HG03175 (cell line): Measurements from ENCODE around the gene PCBD1.
"Not testable (repeated sequence)": the region's sequence is repeated elsewhere in the genome, so short reads cannot be mapped to it uniquely, and the experiment has no call there.

Experiments
- ATAC-seq: cut with Tn5 transposase; IDR thresholded peaks from one replicate; pipeline ENCODE4 v1.9.1; 2021; ENCODE audit warnings: mild to moderate bottlenecking, moderate library complexity; ENCODE audit not compliant: unreplicated experiment

The PCBD1 gene

DNA sequence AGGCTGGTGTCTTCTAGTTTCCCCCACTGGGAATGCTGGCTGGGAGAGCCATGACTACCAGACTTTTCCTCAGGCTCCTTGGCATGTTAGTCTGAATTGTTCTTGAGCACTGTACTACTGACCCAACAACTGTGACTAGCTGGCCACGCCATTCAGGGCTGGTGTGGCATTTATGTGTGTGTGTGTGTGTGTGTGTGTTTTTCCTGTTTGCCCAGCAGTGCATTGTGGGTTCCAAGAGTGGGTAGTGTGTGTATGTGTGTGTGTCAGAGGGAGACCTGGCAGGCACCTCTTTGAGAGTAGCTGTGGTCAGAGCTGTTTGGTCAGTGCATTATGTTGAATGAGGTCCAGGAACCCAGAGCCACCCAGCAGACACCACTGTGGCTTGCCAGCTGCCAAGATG lies 9.2 kb downstream of the PCBD1 start:
- no peak for ATAC-seq

DNA sequence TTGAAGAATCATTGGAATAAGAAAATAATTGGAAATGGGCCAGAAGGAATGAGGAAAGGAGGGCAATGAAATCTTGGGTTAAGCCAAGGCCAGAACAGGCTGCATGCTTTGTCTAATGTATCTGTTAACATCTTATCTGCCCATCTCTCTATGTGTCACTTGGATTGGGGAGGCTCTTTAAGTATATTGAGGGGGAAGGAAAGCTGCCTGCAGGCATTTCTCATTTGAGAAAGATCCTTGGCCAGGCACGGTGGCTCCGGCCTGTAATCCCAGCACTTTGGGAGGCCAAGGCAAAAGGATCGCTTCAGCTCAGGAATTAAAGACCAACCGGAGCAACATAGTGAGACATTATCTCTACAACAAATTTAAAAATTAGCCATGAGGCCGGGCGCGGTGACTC lies 14.3 kb downstream of the PCBD1 start:
- ATAC-seq, result no peak

DNA sequence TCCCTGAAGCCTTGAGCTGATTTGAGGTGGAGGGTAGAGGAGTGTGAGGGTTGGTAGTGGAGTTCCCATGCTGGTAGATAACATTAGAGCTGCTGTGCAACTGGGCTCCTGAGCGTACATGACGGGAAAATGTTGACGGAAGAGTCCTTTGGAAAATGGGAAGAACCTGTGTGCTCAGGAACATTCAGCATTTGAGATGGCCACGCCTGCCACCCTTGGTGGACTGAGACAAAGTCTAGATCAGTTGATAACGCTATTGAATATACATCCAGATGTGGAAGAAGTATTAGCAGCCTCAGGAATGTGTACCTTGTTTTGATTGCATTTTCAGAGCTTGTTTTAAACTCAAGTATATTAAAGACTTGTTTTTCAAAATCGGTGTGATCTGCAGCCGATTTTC lies 16.1 kb downstream of the PCBD1 start:
- ATAC-seq, result no peak

DNA sequence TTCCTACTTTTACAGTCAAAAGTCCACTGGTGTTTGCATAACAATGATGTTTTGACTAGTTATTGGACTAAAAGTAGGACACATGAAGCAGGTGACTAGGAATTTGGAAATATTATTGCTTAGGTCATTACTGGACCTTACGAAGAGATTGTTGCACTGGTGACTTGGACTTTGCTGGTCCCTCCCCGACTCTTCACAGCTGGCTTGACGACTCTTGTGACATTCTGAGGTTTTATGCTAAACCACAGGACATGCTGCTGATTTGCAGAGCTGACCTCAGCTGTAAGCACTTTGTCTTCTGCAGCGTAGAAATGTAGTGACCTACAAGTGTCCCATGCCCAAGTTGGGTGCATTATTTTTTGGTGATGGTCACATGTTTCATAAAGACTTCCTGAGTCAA lies 21.9 kb downstream of the PCBD1 start:
- no peak for ATAC-seq

DNA sequence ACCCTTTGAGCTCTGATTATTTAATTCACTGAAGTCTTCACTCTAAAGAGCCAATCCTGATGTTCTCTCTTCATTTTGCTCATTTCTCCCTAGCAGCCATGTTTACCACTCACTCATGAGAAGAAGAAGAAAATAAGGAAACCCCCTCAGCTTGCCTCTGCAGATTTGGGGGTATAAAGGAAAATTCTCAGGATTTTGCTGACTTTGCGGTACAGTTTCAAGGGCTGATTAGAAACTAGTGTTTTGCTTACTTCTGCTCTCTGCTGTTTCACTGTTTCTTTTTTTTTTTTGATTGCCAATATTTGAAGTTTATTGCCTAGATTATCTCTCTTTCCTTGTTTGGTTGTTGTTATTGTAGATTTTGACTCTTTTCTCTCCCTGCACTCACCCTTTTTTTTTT lies 23.4 kb downstream of the PCBD1 start:
- ATAC-seq, result no peak

DNA sequence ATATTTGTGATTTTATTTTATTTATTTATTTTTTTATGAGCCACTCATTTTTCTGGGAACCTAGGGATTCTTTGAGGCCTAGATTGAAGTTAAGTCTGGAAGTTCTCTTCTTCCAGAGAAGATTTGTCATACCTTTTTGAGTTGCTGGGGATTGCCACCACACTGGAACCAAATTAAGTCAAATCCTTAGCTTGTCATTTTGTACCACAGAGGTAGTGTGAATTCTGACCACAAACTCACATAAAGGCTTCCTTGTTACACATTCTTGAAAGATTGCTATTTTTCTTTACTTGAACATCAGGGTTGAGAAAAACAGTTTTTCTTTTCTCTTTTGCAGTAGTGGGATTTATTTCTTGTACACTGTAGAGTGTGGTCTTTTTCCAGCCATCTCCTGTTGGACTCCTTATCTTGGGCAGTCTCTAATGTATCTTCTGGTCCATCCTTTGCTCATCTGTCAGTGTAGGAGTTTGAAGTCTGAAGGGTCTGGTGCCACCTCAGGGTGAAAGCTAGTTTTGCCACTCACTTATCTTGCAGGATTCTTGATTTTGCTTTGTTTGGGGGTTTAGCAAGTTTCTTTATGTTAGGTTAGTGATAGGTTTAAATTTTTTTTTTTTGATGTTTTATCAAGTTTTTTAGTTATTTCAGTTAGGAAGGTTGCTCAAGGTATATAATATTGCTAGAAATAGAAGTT lies 24.8 kb downstream of the PCBD1 start:
- ATAC-seq, result no peak

DNA sequence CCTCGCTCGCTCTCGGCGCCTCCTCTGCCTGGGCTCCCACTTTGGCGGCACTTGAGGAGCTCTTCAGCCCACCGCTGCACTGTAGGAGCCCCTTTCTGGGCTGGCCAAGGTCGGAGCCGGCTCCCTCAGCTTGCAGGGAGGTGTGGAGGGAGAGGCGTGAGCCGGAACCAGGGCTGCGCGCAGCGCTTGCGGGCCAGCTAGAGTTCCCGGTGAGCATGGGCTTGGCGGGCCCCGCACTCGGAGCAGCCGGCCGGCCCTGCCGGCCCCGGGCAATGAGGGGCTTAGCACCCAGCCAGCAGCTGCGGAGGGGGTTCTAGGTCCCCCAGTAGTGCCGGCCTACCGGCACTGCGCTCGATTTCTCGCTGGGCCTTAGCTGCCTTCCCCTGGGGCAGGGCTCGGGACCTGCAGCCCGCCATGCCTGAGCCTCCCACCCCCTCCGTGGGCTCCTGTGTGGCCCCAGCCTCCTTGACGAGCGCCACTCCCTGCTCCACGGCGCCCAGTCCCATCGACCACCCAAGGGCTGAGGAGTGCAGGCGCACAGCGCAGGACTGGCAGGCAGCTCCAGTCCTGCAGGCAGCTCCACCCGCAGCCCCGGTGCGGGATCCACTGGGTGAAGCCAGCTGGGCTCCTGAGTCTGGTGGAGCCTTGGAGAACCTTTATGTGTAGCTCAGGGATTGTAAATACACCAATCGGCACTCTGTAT lies 26.7 kb downstream of the PCBD1 start:
- not testable (repeated sequence) for ATAC-seq

DNA sequence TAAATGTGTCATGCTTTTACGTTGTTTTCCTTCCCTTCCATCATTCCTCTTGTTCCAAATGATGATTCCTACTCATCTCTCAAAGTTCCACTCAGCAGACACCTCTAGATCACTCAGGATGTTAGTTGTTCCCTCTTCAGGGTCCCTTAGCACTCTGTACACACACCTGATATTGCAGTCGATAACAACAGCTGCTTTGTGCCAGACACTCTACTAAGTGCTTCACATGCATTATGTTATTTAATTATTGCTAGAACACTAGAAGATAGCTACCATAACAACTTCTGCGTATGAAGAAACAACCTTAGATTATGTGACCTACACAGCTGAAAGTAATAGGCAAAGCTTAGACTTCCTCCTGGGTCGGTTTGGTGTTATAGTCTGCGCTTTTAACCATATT lies 29.6 kb downstream of the PCBD1 start:
- no peak for ATAC-seq

DNA sequence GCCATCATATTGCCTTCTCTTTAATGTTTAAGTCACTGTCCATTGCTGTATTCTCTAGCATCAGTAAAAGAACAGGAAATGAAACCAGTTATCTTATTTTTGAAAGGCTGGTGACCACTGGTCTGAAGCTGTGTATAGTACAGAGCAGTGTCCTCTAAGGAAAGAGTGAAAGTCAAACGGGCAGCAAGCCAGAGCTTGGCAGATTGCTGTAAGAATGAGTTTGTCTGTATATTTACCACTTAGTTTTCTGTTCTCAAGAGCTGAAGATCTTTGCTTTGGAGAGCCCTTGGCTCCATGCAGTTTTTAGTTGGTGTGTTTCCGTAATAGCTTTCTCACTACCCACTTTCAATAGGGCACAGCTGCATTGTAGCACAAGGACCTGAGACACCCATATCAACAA lies 31.9 kb downstream of the PCBD1 start:
- no peak for ATAC-seq

DNA sequence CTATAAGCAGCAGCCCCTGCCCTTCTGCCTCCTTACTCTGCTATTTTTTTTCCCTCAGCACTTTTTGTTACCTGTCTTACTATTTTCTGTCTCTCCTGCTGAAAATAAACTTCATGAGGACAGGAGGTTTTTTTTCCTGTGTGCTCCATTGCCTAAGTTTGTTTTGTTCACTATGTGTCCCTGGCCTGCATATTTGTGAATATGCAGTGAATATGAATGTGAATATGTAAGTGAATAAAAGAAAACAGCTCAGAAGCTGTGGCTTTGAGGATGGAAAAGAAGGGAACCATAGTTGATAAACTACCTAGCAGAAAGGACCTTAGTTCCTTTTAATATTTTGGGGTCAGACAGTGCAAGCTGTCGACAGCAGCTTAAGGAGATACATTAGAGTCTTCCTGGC lies 34.9 kb downstream of the PCBD1 start:
- no peak for ATAC-seq

DNA sequence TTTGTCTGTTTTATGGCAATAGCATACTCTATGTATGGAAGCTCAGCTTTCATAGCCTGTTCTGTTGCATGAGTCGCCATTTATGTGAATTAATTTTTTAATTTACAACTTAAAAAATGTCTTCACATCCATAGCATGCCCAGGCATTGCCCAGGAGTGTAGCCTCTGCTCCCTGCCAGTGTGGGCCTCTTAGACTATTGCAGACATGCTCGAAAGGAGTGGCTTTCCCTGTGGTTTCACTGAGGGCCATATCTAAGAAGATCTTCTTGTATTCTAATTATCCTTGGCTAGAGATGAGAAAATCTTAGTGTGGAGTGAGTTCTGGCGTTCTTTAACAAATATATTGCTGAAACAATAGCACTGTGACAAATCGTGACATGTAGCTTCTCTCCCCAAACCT lies 35.3 kb downstream of the PCBD1 start:
- no peak for ATAC-seq

DNA sequence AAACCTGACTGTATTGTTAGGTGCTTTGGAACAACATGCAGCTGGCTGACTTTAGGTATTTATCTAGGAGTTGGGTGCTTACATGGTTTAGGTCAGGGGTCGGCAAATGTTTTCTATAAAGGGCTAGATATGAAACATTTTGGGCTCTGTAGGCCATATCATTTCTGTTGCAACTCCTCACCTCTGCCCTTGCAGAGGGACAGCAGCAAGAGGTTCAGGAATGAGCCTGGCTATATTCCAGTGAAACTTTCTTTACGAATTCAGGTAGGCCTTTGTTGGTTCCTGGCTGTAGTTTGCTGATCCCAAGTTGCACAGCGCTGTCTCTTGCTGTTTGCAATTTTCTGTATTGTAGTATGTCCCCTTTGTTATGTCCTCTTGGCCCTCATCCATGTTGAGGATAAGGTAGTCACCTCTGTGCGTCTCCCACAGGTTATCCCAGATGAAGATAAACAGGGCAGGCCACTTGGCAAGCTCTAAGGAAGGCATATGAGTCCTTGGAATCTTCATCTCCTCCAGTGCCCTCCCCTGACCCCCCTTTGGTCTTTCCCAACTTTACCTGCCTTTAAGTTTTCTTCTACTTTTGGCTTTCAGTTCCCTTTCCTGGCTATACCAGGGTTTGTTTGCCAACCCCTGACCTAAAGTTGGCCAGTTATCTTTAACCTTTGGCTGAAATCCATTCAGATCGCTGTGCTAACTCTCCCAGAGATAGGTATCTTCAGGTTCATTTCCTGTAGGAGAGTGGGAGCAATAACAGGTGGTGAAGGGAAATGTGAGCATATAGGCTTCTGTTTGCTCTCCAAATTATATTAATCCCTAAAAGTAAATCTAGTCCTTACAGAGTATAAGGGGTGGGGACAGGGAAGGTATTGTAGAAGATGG lies 36.5 kb downstream of the PCBD1 start:
- ATAC-seq, result no peak

DNA sequence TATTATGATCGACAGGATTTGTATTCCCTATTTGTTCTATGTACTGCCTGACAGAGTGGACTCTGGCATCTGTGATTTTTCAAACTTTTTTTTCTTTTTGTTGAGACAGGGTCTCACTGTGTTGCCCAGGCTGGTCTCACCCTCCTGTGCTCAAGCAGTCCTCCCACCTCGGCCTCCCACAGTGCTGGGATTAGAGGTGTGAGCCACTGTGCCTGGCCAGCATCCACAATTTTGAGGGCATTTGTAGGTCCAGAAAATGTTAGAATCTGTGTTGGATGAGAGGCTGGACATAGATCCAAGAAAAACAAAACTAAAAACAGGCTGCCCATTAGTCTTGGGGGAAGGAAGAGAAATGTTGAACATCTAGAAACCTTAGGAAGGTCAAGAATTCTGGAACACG lies 38.3 kb downstream of the PCBD1 start:
- no peak for ATAC-seq

DNA sequence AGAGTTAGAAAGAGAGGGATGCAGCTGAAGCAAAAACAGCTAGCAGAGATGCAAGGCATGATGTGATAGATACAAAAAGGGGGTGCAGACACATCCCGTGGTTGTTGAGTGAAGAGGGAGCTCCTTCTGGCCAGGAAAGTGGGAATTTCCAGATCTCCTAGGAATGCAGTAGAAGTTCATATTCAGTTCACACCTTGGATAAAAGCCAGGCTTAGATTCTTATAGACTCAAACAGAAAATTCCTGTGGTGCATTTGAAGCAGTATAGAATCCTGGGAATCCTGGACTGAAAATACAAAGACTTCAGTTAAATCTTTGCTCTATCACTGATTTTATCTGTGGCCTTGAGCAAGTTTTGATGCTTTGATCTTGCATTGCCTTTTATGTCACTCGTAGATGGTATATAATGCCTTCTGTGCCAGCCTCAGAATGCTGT lies 38.8 kb downstream of the PCBD1 start:
- ATAC-seq, result no peak

DNA sequence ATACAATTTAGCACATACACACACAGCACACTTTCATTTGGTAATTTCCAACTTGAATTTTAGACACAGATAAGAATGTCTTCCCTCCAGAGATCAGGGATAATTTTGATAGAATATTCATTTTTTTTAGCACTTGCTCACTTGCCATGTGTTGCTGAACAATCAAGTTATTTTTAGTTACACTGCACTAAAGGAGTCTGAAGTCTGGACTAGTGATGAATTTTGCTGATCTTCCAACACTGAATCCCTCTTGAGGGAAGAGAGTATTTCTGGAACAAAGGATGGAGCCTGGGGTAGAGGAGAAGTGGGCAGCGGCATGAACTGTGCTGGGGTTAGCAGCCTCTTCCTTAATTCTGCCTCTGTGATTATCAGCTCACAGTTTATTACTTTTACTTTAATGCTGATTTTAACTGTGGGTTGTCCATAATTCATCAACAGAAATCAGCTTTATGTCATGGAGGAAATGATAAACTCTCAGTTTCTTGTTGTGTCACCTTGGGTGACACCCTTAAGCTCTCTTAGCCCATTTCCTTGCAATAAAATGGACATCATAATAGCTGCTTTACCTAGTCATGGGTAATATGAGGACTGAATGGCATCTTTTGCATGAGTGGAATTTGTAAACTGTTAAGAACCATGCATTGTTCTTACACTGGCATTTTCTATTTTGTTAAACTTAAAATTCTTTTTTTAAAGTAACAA lies 40.6 kb downstream of the PCBD1 start:
- ATAC-seq, result no peak

DNA sequence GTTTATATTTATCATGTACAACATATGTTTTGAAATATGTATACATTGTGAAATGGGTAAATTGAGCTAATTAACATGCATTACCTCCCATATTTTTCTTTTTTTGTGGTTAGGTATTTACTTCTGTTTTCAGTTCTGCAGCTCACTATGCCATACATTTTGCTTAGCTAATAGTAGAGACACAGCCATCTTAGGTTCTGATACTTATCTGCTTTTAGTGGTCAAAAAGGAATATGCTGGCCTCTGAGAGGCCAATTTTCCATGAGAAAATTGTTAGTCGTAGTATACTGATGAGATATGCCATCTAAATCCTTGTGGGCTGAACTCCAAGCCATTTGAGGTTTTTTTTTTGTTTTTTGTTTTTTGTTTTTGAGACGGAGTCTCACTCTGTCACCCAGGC lies 41.6 kb downstream of the PCBD1 start:
- ATAC-seq, result no peak

DNA sequence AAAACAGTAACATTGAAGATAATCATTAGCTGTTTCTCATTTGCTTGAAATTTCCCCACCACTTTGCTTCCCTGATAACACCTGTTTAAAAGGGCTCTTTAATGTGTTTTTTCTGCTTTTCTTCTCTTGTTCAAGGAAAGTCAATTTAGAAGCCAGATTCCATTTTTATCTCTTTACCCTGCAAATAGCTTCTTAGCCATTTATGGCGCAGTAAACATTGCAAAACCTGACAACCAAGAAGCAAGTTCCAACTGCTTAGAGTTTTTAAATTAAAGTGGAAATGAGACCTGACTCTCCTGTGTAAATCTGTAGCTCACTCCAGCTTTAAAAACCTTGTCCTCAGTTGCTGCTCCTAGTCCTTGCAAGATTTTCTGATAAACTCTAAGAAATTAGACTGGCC lies 42.5 kb downstream of the PCBD1 start:
- no peak for ATAC-seq

DNA sequence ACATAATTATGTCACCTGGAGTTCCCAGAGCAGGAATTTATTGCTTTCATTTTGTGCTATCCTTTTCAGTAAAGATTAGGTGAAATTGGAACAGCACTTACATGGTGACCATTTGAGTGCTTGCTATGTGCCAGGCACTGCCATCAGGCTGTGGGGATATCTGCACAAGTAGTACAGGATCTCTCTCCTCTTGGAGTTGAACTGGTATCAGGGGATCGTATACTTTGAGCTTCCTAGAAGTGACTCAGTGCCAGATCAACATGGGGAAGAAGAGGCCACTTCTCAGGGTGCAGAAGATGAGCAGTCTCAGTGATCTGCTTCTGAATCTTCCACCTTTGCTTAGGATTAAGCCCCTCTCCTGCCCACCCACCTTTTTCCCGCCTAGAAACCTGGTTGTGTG lies 43.1 kb downstream of the PCBD1 start:
- ATAC-seq, result no peak

DNA sequence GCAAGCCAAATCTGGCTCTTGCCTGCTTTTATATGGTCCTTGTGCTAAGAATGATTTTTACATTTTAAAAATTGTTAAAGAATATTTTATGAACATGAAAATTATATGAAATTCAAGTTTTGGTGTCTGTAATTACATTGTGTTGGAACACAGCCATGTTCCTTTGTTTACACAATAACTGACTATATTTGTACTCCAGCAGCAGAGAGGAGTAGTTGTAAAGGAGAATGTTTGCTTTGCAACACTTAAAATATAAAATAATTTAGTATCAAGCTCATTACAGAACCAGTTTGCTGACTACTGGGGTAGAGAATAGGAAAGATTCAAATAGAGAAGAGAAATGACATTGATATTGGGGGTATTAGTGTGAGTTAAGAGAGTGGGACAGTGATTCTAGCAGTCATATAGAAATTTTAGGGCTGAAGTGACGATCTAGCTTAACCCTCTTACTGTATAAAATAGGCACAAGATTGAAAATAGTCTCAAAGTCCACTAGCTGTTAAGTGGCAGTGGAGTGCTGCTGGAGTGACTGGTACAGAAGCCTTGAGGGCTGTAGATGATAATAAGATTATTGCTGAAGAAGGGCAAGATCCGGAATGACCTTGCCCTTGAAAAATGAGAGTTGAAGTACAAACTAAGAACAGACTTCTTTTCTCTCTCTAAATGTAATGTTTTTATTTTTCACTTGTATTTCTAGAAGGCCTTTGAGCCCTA lies 44.4 kb downstream of the PCBD1 start:
- ATAC-seq, result no peak

DNA sequence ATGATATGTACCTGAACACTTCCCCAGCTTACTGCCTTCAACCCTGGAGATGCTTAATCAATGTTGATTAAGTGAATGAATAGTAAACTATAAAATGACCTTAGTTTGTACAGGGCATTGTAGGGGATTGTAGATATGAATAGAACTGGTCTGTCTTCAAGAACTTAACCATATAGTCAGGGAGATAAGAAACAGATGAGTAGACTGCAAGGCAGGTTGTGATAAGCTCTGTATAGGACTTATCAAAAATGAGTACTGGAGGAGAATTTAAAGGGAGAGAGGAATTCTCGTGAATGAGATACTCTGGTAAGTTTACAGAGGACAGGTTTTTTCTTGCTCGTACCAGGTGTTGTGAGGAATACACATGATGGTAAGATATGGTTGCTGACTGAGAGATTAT lies 45.0 kb downstream of the PCBD1 start:
- no peak for ATAC-seq

DNA sequence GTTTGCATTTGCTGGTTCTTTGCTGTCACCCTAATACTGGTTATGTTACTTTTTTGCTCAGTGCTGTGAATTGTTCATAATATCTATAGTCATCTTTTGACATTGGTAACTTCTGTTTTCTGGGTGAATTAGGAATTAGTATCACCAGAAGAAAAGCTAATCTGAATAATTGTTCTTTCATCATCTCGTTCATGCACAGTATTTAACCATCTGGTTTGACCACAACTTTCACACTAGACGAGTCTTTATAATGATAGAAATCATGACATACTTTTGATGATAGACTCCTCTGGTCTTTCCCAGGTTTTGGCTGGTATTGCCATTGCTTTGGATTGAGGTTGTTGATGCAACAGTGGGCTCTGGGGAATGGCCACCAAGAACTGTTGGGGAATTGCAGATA lies 47.5 kb downstream of the PCBD1 start:
- no peak for ATAC-seq
